ENCODE results near the gene DACT2. TPM values are rescaled to one million over a fixed set of nuclear protein-coding genes. Genes with fewer than 3 reads are reported as not detected.

The DACT2 gene
- total and polyA plus RNA-seq, 9 of the 15 experiments (the other 6 are each of a cell fraction or from before 2014, with no cell fraction given): not detected

- Histone ChIP-seq H3K9ac (ENCODE audit: insufficient read depth in 1 of 2, low read depth in 2 of 2, low read length in 2 of 2) (no peak overlapping the region), H4K20me1 (replicated peaks; ENCODE audit: control insufficient read depth, insufficient read depth, low read length) (peaks cover 3% of the 10 kb centered on the region), H3K27me3 (ENCODE audit: control insufficient read depth in 2 of 2, insufficient read depth in 2 of 2, low read length in 2 of 2) (peaks cover 46 to 63% of the 10 kb centered on the region in 2 experiments), H3K4me2 (ENCODE audit: insufficient read depth, low read length) (no peak overlapping the region), H3K4me3 (no peak overlapping the region), H3K9me1 (ENCODE audit: control insufficient read depth, insufficient read depth, low read length) (peaks cover 4% of the 10 kb centered on the region), H3K79me2 (ENCODE audit: control insufficient read depth, insufficient read depth, low read length) (no peaks in the 10 kb centered on the region), H3K36me3 (ENCODE audit: control insufficient read depth, insufficient read depth, low read length) (no peaks in the 10 kb centered on the region), H2AFZ (ENCODE audit: low read depth, low read length) (no peak overlapping the region), H3K27ac (ENCODE audit: extremely low read depth, low read depth, low read length) (no peak overlapping the region), H3K9me3 (replicated peaks; ENCODE audit: control insufficient read depth, insufficient read depth, low read depth, low read length) (no peaks in the 10 kb centered on the region), H3K4me1 (replicated peaks in 1 of 2; ENCODE audit: control insufficient read depth in 2 of 2, insufficient read depth in 2 of 2, low read length in 2 of 2) (no peaks in the 10 kb centered on the region)
- DNase-seq (ENCODE audit: extremely low read depth in 1 of 4, low spot score in 3 of 4) (no peak), FAIRE-seq (no peak), ATAC-seq (no peak)
- ChIA-PET CTCF (ENCODE audit: low intra/inter-chr PET ratio) (no interaction called here), POLR2A (no interaction called here)
- intact Hi-C loops (cut with micrococcal nuclease): no loop called here
- 1% methylated on average over 17 of the region's 17 CpGs for WGBS (ENCODE audit: insufficient coverage, low coverage, missing lambda C conversion rate)
- TF ChIP-seq STAT5A (IDR thresholded peaks at IDR 0.05; ENCODE audit: borderline replicate concordance, low read length) (no peak), RCOR1 (IDR thresholded peaks at IDR 0.05; ENCODE audit: borderline replicate concordance in 1 of 2, low read depth in 2 of 2, low read length in 2 of 2) (no peak), JUND (IDR thresholded peaks at IDR 0.05; ENCODE audit: borderline replicate concordance, low read depth, low read length) (no peak), JUND (tag; IDR thresholded peaks at IDR 0.05; ENCODE audit: borderline replicate concordance, low read depth, low read length) (no peak), CEBPB (tag; IDR thresholded peaks at IDR 0.05) (no peak), POLR3G (IDR thresholded peaks at IDR 0.05; ENCODE audit: extremely low read depth, insufficient read length, insufficient replicate concordance) (no peak), TCF7 (IDR thresholded peaks at IDR 0.05; ENCODE audit: borderline replicate concordance) (no peak), GTF3C2 (IDR thresholded peaks at IDR 0.05; ENCODE audit: borderline replicate concordance, extremely low read depth, insufficient read length) (no peak), HOMEZ (CRISPR knock-in tag; IDR thresholded peaks at IDR 0.05) (no peak), E2F4 (CRISPR knock-in tag; IDR thresholded peaks at IDR 0.05; ENCODE audit: low read depth) (no peak)
- in situ Hi-C loops (cut with MboI): no loop called here
- no TSS peak for BruUV-seq (replicated peaks)
Measured at GRCh38 chr6:168347615-168348014, 28.0 kb upstream of the DACT2 start.
